ENCODE results near the gene GTF2E1.
"Not testable (repeated sequence)": the region's sequence is repeated elsewhere in the genome, so short reads cannot be mapped to it uniquely, and the experiment has no call there.

GTF2E1 gene

DNA sequence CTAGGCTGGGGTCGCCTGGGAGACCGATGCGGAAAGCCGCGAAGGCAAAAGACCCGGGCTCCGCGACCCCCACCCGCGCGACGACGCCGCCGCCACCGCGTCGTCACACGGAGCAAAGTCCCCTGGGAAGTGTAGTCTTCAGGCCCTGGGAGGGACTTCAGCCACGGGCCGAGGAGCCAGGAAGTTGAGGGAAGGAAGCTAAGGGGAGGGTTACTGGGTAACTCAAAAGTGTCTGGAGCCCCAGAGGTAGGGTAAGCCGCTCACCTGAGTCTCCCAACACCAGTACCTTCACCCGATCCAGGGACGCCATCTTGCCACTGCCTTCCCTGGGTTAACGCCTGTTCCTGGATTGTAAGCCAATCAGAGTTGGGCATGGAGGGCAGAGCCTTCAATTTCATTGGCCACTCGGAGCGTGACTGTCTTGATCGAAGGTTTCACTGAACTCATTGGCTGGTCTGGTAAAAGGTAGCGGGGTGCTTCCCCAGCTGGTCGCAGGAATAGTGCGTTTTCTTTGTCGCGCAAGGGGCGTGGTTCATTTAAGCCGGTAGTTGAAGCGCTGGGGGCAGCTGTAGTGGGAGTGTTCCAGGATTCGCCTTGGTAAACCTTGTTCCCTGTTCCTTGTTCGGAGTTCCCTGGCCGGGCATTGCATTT is at the start of gene GTF2E1, which contains the start of gene RABL3:
TSS of gene GTF2E1 (plus strand) at position 547 of the 651 bp plus-strand sequence. CDS start 7,809 bp downstream, outside the sequence.
TSS of gene RABL3 (minus strand) at position 319 of the 651 bp plus-strand sequence. CDS start at position 310, 9 bp downstream.
- DNase-seq (ENCODE audit: extremely low spot score, insufficient read length, low read depth) = peak; percentile 91
- FAIRE-seq = peak; percentile 100

- no peak for DNase-seq (ENCODE audit: extremely low spot score, insufficient read length, low read depth)
- FAIRE-seq = no peak
Measured at GRCh38 chr3:120693439-120694171, 48.9 kb upstream of the GTF2E1 start.

DNA sequence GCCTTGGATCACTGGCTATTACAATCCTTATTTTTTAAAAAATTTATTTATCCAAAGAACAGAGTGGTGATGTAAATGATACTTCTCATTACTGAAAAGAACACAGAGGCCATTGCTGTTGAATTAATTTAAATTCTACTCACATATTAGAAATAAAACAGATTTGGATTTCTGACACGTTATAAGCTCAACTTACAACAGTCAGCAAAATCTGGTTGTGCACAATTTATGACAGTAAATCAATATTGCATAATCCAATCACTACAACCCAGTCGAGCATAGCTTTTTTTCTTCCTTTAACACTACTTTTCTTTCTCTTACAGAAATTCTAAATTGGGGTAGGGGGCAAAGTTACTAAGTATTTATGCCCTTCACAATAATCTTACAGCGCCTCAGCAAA is 43.2 kb upstream of the GTF2E1 start:
- no peak for DNase-seq (ENCODE audit: extremely low spot score, insufficient read length, low read depth)
- FAIRE-seq = no peak

DNA sequence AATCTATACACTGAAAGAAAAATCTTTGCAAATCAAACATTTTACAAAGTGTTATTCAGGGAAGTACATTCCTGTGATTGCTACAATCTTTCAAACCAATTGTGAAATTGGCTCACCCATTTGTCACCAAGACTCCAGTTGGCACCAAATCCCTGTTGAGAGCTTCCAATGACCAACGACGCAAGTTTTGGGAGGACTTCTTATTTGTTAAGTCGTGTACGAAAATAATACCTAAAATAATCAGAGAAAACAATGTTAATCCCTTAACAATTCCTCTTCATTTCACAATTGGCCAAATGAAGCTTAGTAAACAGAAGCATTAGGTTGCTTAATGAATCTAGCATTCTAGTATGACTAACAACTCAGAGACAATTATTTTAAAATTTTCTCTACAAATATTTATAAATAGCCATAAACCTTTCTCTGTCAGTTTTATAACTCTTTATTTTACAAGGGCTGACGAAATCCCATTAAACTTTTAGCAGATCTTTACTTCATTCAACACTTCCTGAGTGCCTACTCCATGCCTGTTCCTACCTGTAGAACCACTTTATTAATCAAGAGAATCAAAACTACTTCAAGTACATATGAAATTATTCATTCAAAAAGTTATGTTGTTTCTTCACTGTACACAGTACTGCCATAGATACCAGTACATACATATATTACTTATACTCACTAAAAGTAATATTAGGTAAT is 36.5 kb upstream of the GTF2E1 start:
- FAIRE-seq (no peak), DNase-seq (ENCODE audit: extremely low spot score, insufficient read length, low read depth) (no peak)

- DNase-seq (ENCODE audit: extremely low spot score, insufficient read length, low read depth) (no peak), FAIRE-seq (no peak)
Measured at GRCh38 chr3:120706950-120707349, 35.6 kb upstream of the GTF2E1 start.

- FAIRE-seq = peak; percentile 26
Measured at GRCh38 chr3:120708408-120708807, 34.1 kb upstream of the GTF2E1 start.

DNA sequence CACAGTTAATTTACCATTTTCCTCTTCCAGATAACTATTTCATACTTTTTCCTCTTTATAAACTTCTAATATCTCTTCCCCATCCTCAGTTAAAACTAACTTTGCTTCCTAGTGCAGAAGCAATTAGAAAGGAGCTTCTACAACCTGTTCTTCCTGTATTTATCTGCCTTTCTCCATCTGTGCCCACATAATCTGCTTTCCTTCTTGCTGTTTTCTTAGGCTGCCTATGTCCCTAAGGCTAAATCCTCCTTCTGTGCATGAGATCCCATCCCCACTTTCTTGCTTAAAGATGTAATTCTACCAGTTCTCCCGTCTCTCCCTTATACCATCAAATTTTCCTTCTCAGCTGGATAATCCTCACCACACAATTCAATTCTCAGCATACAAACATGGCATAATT is 32.2 kb upstream of the GTF2E1 start:
- no peak for FAIRE-seq

More at GRCh38 chr3:120708408-120708807, 34.1 kb upstream of the GTF2E1 start:
- DNase-seq (ENCODE audit: extremely low spot score, insufficient read length, low read depth) = no peak

GRCh38 chr3:120713262-120713661 is 29.3 kb upstream of the GTF2E1 start:
- no peak for FAIRE-seq
- DNase-seq (ENCODE audit: extremely low spot score, insufficient read length, low read depth) = no peak

More for the DNA sequence above, 32.2 kb upstream of the GTF2E1 start:
- no peak for DNase-seq (ENCODE audit: extremely low spot score, insufficient read length, low read depth)

DNA sequence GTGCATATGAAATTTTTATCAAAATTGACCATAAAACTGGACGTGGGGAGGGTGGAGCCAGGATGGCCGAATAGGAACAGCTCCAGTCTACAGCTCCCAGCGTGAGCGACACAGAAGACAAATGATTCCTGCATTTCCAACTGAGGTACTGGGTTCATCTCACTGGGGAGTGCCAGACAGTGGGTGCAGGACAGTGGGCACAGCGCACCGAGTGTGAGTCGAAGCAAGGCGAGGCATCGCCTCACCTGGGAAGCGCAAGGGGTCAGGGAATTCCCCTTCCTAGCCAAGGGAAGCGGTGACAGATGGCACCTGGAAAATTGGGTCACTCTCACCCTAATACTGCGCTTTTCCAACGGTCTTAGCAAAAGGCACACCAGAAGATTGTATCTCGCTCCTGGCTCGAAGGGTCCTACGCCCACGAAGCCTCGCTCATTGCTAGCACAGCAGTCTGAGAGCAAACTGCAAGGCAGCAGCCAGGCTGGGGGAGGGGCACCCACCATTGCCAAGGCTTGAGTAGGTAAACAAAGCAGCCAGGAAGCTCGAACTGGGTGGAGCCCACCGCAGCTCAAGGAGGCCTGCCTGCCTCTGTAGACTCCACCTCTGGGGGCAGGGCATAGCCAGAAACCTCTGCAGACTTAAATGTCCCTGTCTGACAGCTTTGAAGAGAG is 23.2 kb upstream of the GTF2E1 start:
- not testable (repeated sequence) for DNase-seq (ENCODE audit: extremely low spot score, insufficient read length, low read depth); FAIRE-seq

- DNase-seq (ENCODE audit: extremely low spot score, insufficient read length, low read depth) (no peak), FAIRE-seq (no peak)
Measured at GRCh38 chr3:120726791-120727190, 15.8 kb upstream of the GTF2E1 start.

- DNase-seq (ENCODE audit: extremely low spot score, insufficient read length, low read depth) (no peak), FAIRE-seq (no peak)
Measured at GRCh38 chr3:120730576-120731542, 11.7 kb upstream of the GTF2E1 start.

- FAIRE-seq; DNase-seq (ENCODE audit: extremely low spot score, insufficient read length, low read depth): not testable (repeated sequence)
Measured at GRCh38 chr3:120738006-120738405, 4.5 kb upstream of the GTF2E1 start.

DNA sequence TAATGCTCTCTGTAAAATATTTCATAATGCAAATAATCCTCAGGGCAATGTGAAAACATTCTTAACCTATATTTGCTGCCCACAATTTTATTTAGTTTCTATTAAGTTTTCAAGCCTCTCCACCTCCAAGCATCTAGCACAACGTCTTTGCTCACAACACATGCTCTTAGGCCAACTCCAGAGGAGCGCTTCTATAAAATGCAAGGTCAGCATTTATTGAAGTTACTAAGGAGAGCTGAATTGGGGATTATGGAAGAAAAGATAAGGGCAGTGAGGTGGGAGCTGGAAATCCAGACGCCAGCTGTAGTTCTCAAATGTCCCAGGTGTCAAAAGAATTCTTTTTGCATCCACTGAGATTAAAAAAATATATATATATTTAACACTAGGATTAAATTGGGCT is 1.2 kb upstream of the GTF2E1 start:
- DNase-seq (ENCODE audit: extremely low spot score, insufficient read length, low read depth) (no peak), FAIRE-seq (no peak)

- peak; percentile 5 for FAIRE-seq
- no peak for DNase-seq (ENCODE audit: extremely low spot score, insufficient read length, low read depth)
Measured at GRCh38 chr3:120741837-120742197, 727 bp upstream of the GTF2E1 start.

GRCh38 chr3:120742849-120743365 is 363 bp downstream of the GTF2E1 start:
- FAIRE-seq (no peak), DNase-seq (ENCODE audit: extremely low spot score, insufficient read length, low read depth) (no peak)

GRCh38 chr3:120743556-120744195 is 1.1 kb downstream of the GTF2E1 start:
- no peak for FAIRE-seq
- no peak for DNase-seq (ENCODE audit: extremely low spot score, insufficient read length, low read depth)

- DNase-seq (ENCODE audit: extremely low spot score, insufficient read length, low read depth) (no peak), FAIRE-seq (no peak)
Measured at GRCh38 chr3:120745466-120745865, 2.9 kb downstream of the GTF2E1 start.

DNA sequence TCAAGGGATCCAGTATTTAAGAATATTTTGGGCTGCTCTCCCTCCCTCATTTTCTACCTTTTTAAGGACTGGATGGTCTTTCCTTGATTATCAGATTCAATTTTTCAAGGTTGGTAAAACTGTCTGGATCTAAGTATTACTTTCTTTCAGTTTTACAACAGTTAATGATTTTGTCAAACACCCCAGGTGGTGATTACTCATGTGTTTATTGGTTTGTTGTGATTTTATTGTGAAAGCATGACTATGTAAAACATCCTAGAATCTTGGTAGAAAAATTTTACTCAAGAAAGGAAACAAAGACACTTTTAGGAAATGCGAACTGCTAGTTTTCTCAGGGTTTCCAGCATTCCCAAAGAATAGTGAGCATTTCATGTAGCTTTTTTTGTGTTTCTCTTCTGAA is 7.3 kb downstream of the GTF2E1 start:
- no peak for DNase-seq (ENCODE audit: extremely low spot score, insufficient read length, low read depth)
- FAIRE-seq = no peak
